CD4-positive, alpha-beta memory T cell (primary cell): Measurements from ENCODE around the gene ROCK1. TPM values are rescaled to one million over a fixed set of nuclear protein-coding genes. Genes with fewer than 3 reads are reported as not detected.
A peak's percentile ranks its signal among the peaks of the same experiment; 100 is the strongest.

Experiments
- CTCF ChIA-PET: fragments of 350-600 bp; sonication (Branson Sonifier 250); formaldehyde crosslinking; loops from one replicate; lab custom pipeline; 2021; ENCODE audit warnings: inconsistent platforms; ENCODE audit not compliant: partially characterized antibody; lab: Charles Lee
- POLR2A ChIA-PET: fragments of 350-600 bp; sonication (Branson Sonifier 250); formaldehyde crosslinking; loops from one replicate; lab custom pipeline; 2021; ENCODE audit not compliant: partially characterized antibody; lab: Charles Lee
- DNase-seq, 5 donors: peaks; one replicate each; pipeline versions ENCODE4 v3.0.0 to v3.0.0-alpha.2; 2020 to 2022; ENCODE audit warnings: mixed read lengths in 1 of 5
- H3K27ac ChIP-seq: one replicate; pipeline ENCODE4 v1.7.0; 2013; ENCODE audit warnings: low read depth, low read length
- H3K27me3 ChIP-seq: 2 replicates; pipeline ENCODE4 v1.7.0; 2013; ENCODE audit warnings: mild to moderate bottlenecking, low read length, moderate library complexity; ENCODE audit not compliant: insufficient read depth
- H3K36me3 ChIP-seq: 2 replicates; pipeline ENCODE4 v1.7.0; 2013; ENCODE audit warnings: mild to moderate bottlenecking, low read length, moderate library complexity; ENCODE audit not compliant: insufficient read depth
- H3K4me1 ChIP-seq: 2 replicates; pipeline ENCODE4 v1.7.0; 2013; ENCODE audit warnings: mild to moderate bottlenecking, low read length, moderate library complexity; ENCODE audit not compliant: insufficient read depth
- H3K4me3 ChIP-seq, 2 donors: one replicate each; pipeline ENCODE4 v1.7.0; 2013; ENCODE audit warnings: low read length in 2 of 2, mild to moderate bottlenecking in 1 of 2
- H3K9me3 ChIP-seq, 2 donors: one replicate each; pipeline ENCODE4 v1.7.0; 2013; ENCODE audit warnings: low read length in 2 of 2, control low read depth in 1 of 2; ENCODE audit not compliant: control insufficient read depth in 1 of 2
- H3K27ac Mint-ChIP-seq, 7 donors: one replicate each; pipeline ENCODE4 v1.8.0; 2020 to 2021; ENCODE audit warnings: mixed read lengths in 7 of 7, mild to moderate bottlenecking in 6 of 7, inconsistent platforms in 3 of 7, moderate library complexity in 3 of 7
- H3K27me3 Mint-ChIP-seq, 2 donors: one replicate each; pipeline ENCODE4 v1.8.0; 2020 to 2021; ENCODE audit warnings: mixed read lengths in 2 of 2
- H3K36me3 Mint-ChIP-seq, 2 donors: one replicate each; pipeline ENCODE4 v1.8.0; 2020 to 2021; ENCODE audit warnings: mixed read lengths in 2 of 2, inconsistent platforms in 1 of 2, mild to moderate bottlenecking in 1 of 2
- H3K4me1 Mint-ChIP-seq, 4 donors: one replicate each; pipeline ENCODE4 v1.8.0; 2020 to 2021; ENCODE audit warnings: mixed read lengths in 4 of 4, mild to moderate bottlenecking in 1 of 4
- H3K4me3 Mint-ChIP-seq, 8 donors: one replicate each; pipeline ENCODE4 v1.8.0; 2020 to 2021; ENCODE audit warnings: mixed read lengths in 8 of 8, mild to moderate bottlenecking in 7 of 8, moderate library complexity in 6 of 8, inconsistent platforms in 3 of 8
- H3K9me3 Mint-ChIP-seq, 8 donors: one replicate each; pipeline ENCODE4 v1.8.0; 2020 to 2021; ENCODE audit warnings: mixed read lengths in 8 of 8, mild to moderate bottlenecking in 5 of 8, inconsistent platforms in 3 of 8, moderate library complexity in 1 of 8
- intact Hi-C: fragments of 100-400 bp; cut with micrococcal nuclease; formaldehyde crosslinking; loops from one replicate; pipeline ENCODE4 v1.15.1; 2023
- polyA plus RNA-seq, 2 donors: library from polyadenylated mRNA; unstranded; fragments of 300-500 nt; fragmentation: Illumina TruSeq; gene quantifications; one replicate each; pipeline ENCODE4 v1.2.3, GENCODE V29; 2021
- total RNA-seq, 2 experiments: library from RNA; stranded (reverse); gene quantifications; one replicate each; pipeline ENCODE4 v1.2.3, GENCODE V29; 2021

ROCK1 gene
- total and polyA plus RNA-seq, 4 experiments from 2014 or later: 13.0 to 82.8 (median 66.5) TPM

DNA sequence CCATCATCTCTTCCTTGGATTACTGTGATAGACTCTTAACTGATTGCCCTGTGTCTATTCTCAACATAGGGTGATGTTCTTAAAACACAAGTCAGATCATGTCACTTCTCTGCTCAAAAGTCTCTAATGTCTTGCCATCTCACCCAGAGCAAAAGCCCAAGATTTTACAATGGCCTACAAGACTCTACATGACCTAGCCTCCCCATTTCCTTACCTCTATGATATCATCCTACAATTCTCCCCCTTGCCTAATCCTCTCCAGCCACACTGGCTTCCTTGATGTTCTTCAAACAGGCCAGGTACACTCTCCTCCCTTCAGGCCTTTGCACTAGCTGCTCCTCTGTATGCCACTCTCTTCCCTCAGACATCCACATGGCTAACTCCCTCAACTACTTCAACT lies 55.1 kb downstream of the ROCK1 start:
- CTCF ChIA-PET: no interaction called here
- no peaks in the 10 kb centered on the region for H3K27me3 ChIP-seq
- Mint-ChIP-seq H3K4me1 (peaks cover 27 to 38% (median 34%) of the 10 kb centered on the region in 4 donors), H3K4me3 (no peak overlapping the region), H3K36me3 (peaks cover 4% of the 10 kb centered on the region in 2 donors), H3K9me3 (no peaks in the 10 kb centered on the region), H3K27ac (no peak overlapping the region), H3K27me3 (no peaks in the 10 kb centered on the region)
- intact Hi-C loops: loop anchor here (5.0 kb wide), 1 partner anchor 44 kb away; no protein-coding TSS in a partner anchor
- H3K4me3 ChIP-seq: no peak overlapping the region
- H3K27ac ChIP-seq: no peak overlapping the region
- DNase-seq: no peak
- POLR2A ChIA-PET: no interaction called here
- no peaks in the 10 kb centered on the region for H3K9me3 ChIP-seq
- peaks cover 41% of the 10 kb centered on the region for H3K4me1 ChIP-seq
- H3K36me3 ChIP-seq: no peaks in the 10 kb centered on the region

DNA sequence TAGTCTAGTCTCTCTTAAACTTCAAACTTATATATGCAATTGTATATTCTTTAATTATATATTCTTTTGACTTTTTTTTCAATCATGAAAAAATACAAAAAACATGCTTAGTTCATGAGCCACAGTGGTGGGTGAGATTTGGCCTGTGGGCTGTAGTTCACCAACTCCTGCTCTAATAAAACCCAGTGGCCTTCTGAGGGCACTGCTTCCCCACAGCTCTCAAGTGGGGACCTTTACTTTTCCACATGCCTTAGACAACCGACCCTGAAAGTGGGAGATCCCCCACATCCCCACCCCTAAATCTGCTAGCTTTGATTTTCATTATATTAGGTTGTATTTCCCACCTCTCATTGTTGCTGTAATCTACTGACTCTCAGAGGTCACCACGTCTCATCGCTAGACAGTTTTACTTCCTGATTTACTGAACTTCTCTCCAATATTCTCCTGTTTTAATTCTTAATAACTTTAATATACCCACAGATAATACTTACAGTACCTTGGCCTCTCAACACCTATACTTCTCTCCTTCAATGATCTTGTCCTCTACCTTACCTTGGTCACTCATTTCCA lies 57.3 kb downstream of the ROCK1 start:
- POLR2A ChIA-PET: no interaction called here
- Mint-ChIP-seq H3K27ac (no peak overlapping the region), H3K9me3 (no peaks in the 10 kb centered on the region), H3K4me3 (no peak overlapping the region), H3K36me3 (peaks cover 0 to 1% of the 10 kb centered on the region in 2 donors), H3K4me1 (peaks cover 32 to 48% (median 40%) of the 10 kb centered on the region in 4 donors), H3K27me3 (no peaks in the 10 kb centered on the region)
- Histone ChIP-seq H3K27ac (no peak overlapping the region), H3K27me3 (no peaks in the 10 kb centered on the region), H3K36me3 (no peaks in the 10 kb centered on the region), H3K4me1 (peaks cover 60% of the 10 kb centered on the region), H3K9me3 (no peaks in the 10 kb centered on the region), H3K4me3 (no peak overlapping the region)
- intact Hi-C loops: no loop called here
- DNase-seq: no peak
- CTCF ChIA-PET: interaction anchor here (1.4 kb wide), 1 partner anchor 126 kb away, joined by 3 read pairs; no protein-coding TSS in a partner anchor

- Histone ChIP-seq H3K9me3 (no peaks in the 10 kb centered on the region), H3K27ac (no peak overlapping the region), H3K4me3 (no peak overlapping the region), H3K4me1 (peaks cover 65% of the 10 kb centered on the region), H3K27me3 (no peaks in the 10 kb centered on the region), H3K36me3 (no peaks in the 10 kb centered on the region)
- Mint-ChIP-seq H3K27me3 (no peaks in the 10 kb centered on the region), H3K27ac (peak overlapping the region in 3 of 7 donors; percentile 7 to 58 (median 13)), H3K9me3 (no peaks in the 10 kb centered on the region), H3K36me3 (peaks cover 0 to 3% of the 10 kb centered on the region in 2 donors), H3K4me1 (peaks cover 32 to 48% (median 41%) of the 10 kb centered on the region in 4 donors), H3K4me3 (peak overlapping the region in 1 of 8 donors; percentile 14)
- intact Hi-C loops: no loop called here
- no peak for DNase-seq
- POLR2A ChIA-PET: no interaction called here
- CTCF ChIA-PET: interaction anchor here (0.7 kb wide), 1 partner anchor 50 kb away, joined by 3 read pairs; no protein-coding TSS in a partner anchor
Measured at GRCh38 chr18:21053127-21053526, 58.5 kb downstream of the ROCK1 start.

GRCh38 chr18:21052385-21052784 lies 59.2 kb downstream of the ROCK1 start:
- H3K9me3 Mint-ChIP-seq: no peaks in the 10 kb centered on the region
- no peak for DNase-seq
- H3K36me3 Mint-ChIP-seq: peaks cover 4 to 7% of the 10 kb centered on the region in 2 donors
- intact Hi-C loops: no loop called here
- Histone ChIP-seq H3K9me3 (no peaks in the 10 kb centered on the region), H3K4me3 (no peak overlapping the region), H3K27ac (no peak overlapping the region), H3K27me3 (no peaks in the 10 kb centered on the region), H3K36me3 (peaks cover 3% of the 10 kb centered on the region), H3K4me1 (peaks cover 65% of the 10 kb centered on the region)
- POLR2A ChIA-PET: interaction anchor here (1.0 kb wide), 1 partner anchor 48 kb away, joined by 3 read pairs; no protein-coding TSS in a partner anchor
- H3K27ac Mint-ChIP-seq: peak overlapping the region in 1 of 7 donors; percentile 32
- CTCF ChIA-PET: interaction anchor here (0.7 kb wide), 1 partner anchor 51 kb away, joined by 3 read pairs; no protein-coding TSS in a partner anchor
- peaks cover 34 to 53% (median 44%) of the 10 kb centered on the region in 4 donors for H3K4me1 Mint-ChIP-seq
- H3K4me3 Mint-ChIP-seq: no peak overlapping the region
- no peaks in the 10 kb centered on the region for H3K27me3 Mint-ChIP-seq

DNA sequence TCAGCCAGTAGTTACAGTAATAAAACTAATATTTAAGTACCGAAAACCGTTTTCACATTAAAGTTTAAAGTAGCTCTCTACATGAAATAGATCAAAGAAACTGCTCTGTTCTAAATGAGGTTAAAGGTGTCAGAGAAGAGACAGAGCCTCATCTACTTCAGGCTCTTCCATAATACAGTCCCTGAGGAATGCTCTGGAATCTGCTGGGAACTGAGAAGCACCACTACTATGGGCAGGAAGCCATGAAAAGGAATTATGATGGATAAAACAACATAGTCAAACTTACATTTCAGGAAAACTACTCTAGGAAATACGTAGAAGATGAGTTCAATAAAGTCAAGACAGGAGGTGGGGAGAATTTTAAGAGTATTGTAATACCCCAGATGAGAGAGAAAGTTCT lies 60.0 kb downstream of the ROCK1 start:
- peaks cover 36 to 60% (median 48%) of the 10 kb centered on the region in 4 donors for H3K4me1 Mint-ChIP-seq
- DNase-seq: no peak
- H3K36me3 ChIP-seq: peaks cover 3% of the 10 kb centered on the region
- POLR2A ChIA-PET: interaction anchor here (1.0 kb wide), 1 partner anchor 49 kb away, joined by 3 read pairs; no protein-coding TSS in a partner anchor
- H3K36me3 Mint-ChIP-seq: peaks cover 12 to 14% of the 10 kb centered on the region in 2 donors
- H3K9me3 Mint-ChIP-seq: no peaks in the 10 kb centered on the region
- H3K4me1 ChIP-seq: peaks cover 65% of the 10 kb centered on the region
- peak overlapping the region in 6 of 7 donors; percentile 3 to 80 (median 39) for H3K27ac Mint-ChIP-seq
- intact Hi-C loops: loop anchor here (2.0 kb wide), 1 partner anchor 59 kb away; the partner anchor contains the start of gene ROCK1
- H3K4me3 ChIP-seq: no peak overlapping the region
- no peaks in the 10 kb centered on the region for H3K27me3 ChIP-seq
- no peaks in the 10 kb centered on the region for H3K9me3 ChIP-seq
- no peak overlapping the region for H3K27ac ChIP-seq
- CTCF ChIA-PET: interaction anchor here (1.2 kb wide), 1 partner anchor 9 kb away, joined by 3 read pairs; no protein-coding TSS in a partner anchor
- no peaks in the 10 kb centered on the region for H3K27me3 Mint-ChIP-seq
- peak overlapping the region in 1 of 8 donors; percentile 0 for H3K4me3 Mint-ChIP-seq

DNA sequence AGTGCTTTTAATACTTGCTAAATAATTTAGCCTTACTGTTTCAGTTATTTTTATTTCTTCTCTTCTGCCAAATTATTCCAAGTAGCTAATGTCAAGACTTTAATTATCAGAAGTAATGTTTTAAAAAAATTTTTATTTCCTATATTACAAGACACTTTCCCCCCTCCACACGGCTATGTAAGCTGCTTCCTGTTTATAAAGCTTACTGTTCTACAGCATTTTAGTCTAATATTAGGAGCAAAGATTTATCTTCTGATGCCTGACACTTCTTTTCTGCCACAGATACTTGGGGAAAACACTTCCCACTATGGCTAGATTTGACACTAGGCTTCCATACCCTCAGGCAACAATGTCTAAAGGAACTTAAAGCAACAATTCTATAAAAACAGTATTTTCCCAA lies 62.3 kb downstream of the ROCK1 start:
- Histone ChIP-seq H3K36me3 (peaks cover 8% of the 10 kb centered on the region), H3K4me1 (peaks cover 56% of the 10 kb centered on the region), H3K9me3 (no peaks in the 10 kb centered on the region), H3K4me3 (no peak overlapping the region), H3K27me3 (no peaks in the 10 kb centered on the region), H3K27ac (peak overlapping the region; percentile 34)
- H3K36me3 Mint-ChIP-seq: peaks cover 19 to 26% of the 10 kb centered on the region in 2 donors
- CTCF ChIA-PET: interaction anchor here (1.1 to 2.0 kb wide), 2 partner anchors 13 to 85 kb away, joined by 3 to 4 read pairs; no protein-coding TSS in a partner anchor
- H3K27ac Mint-ChIP-seq: peak overlapping the region; percentile 15 to 86 (median 67)
- DNase-seq: no peak
- peak overlapping the region in 1 of 8 donors; percentile 38 for H3K4me3 Mint-ChIP-seq
- H3K4me1 Mint-ChIP-seq: peaks cover 44 to 74% (median 57%) of the 10 kb centered on the region in 4 donors
- no peaks in the 10 kb centered on the region for H3K9me3 Mint-ChIP-seq
- H3K27me3 Mint-ChIP-seq: no peaks in the 10 kb centered on the region
- POLR2A ChIA-PET: interaction anchor here (0.9 kb wide), 1 partner anchor 63 kb away, joined by 3 read pairs; the partner anchor contains the start of gene ROCK1
- intact Hi-C loops: no loop called here

- H3K9me3 Mint-ChIP-seq: no peaks in the 10 kb centered on the region
- H3K27me3 ChIP-seq: no peaks in the 10 kb centered on the region
- no peak overlapping the region for H3K27ac ChIP-seq
- intact Hi-C loops: no loop called here
- DNase-seq: no peak
- H3K4me3 Mint-ChIP-seq: no peak overlapping the region
- H3K27me3 Mint-ChIP-seq: no peaks in the 10 kb centered on the region
- H3K4me1 Mint-ChIP-seq: peaks cover 35 to 65% (median 45%) of the 10 kb centered on the region in 4 donors
- ChIA-PET POLR2A (no interaction called here), CTCF (no interaction called here)
- H3K4me1 ChIP-seq: peaks cover 40% of the 10 kb centered on the region
- H3K4me3 ChIP-seq: no peak overlapping the region
- H3K9me3 ChIP-seq: no peaks in the 10 kb centered on the region
- H3K36me3 Mint-ChIP-seq: peaks cover 22 to 35% of the 10 kb centered on the region in 2 donors
- peaks cover 13% of the 10 kb centered on the region for H3K36me3 ChIP-seq
- H3K27ac Mint-ChIP-seq: peak overlapping the region in 4 of 7 donors; percentile 17 to 54 (median 32)
Measured at GRCh38 chr18:21047126-21047525, 64.5 kb downstream of the ROCK1 start.
